ENCODE data around the gene CASQ2. TPM values are rescaled to one million over a fixed set of nuclear protein-coding genes. Genes with fewer than 3 reads are reported as not detected.

The CASQ2 gene
- total and polyA plus RNA-seq, 2 donors (not counting 1 experiment from before 2014, with no cell fraction given) = not detected

- 98% methylated on average over 4 of the region's 5 CpGs for WGBS (ENCODE audit: insufficient coverage)
Observed at GRCh38 chr1:115678141-115678540, 90.4 kb downstream of the CASQ2 start.

GRCh38 chr1:115677565-115677964 is 90.9 kb downstream of the CASQ2 start:
- Histone ChIP-seq H3K4me1 (ENCODE audit: control insufficient read depth in 2 of 2, insufficient read depth in 2 of 2, low read length in 2 of 2) (no peaks in the 10 kb centered on the region), H3K36me3 (replicated peaks in 1 of 2; ENCODE audit: control extremely low read depth in 1 of 2, control insufficient read depth in 1 of 2, extremely low read depth in 1 of 2, insufficient read depth in 2 of 2, low read length in 1 of 2) (no peaks in the 10 kb centered on the region), H3K27ac (ENCODE audit: low read length in 2 of 2) (no peak overlapping the region), H3K27me3 (replicated peaks in 1 of 4; ENCODE audit: control extremely low read depth in 1 of 4, control insufficient read depth in 3 of 4, insufficient read depth in 4 of 4, low read length in 3 of 4) (no peaks in the 10 kb centered on the region), H3K4me2 (replicated peaks; ENCODE audit: low read depth, low read length, poor library complexity, severe bottlenecking) (no peak overlapping the region), H3K9me3 (ENCODE audit: control extremely low read depth in 1 of 3, control insufficient read depth in 2 of 3, insufficient read depth in 1 of 3, low read length in 2 of 3) (no peaks in the 10 kb centered on the region), H2AFZ (ENCODE audit: insufficient read depth, low read depth, low read length, poor library complexity, severe bottlenecking) (no peak overlapping the region), H3K79me2 (ENCODE audit: control insufficient read depth, insufficient read depth, low read length) (no peaks in the 10 kb centered on the region), H3K4me3 (ENCODE audit: control extremely low read depth in 1 of 5, extremely low read depth in 1 of 5, insufficient read depth in 1 of 5, low read depth in 2 of 5, low read length in 4 of 5) (no peak overlapping the region), H4K20me1 (ENCODE audit: control insufficient read depth, insufficient read depth, low read length, poor library complexity, severe bottlenecking) (no peaks in the 10 kb centered on the region), H3K9ac (ENCODE audit: low read length) (no peak overlapping the region)
- DNase-seq (no peak), ATAC-seq (ENCODE audit: low read depth) (no peak)
- ChIA-PET CTCF (no interaction called here), POLR2A (no interaction called here)
- H3K4me1 Mint-ChIP-seq = peaks cover 11% of the 10 kb centered on the region
- H3K9me3 Mint-ChIP-seq (ENCODE audit: insufficient read depth) = no peaks in the 10 kb centered on the region
- H3K27ac Mint-ChIP-seq = no peak overlapping the region
- no peak for TF ChIP-seq EZH2 (IDR thresholded peaks at IDR 0.05; ENCODE audit: borderline replicate concordance, insufficient read depth, low read depth, low read length, poor library complexity, severe bottlenecking)
- no peak for TF ChIP-seq CTCF (IDR thresholded peaks at IDR 0.05)
- 100% methylated on average over 1 of the region's 1 CpG for WGBS (ENCODE audit: insufficient coverage)
- intact Hi-C loops (cut with micrococcal nuclease) = no loop called here
- no peaks in the 10 kb centered on the region for H3K27me3 Mint-ChIP-seq
- H3K4me3 Mint-ChIP-seq = no peak overlapping the region

More at GRCh38 chr1:115678141-115678540, 90.4 kb downstream of the CASQ2 start:
- Histone ChIP-seq H3K4me1 (ENCODE audit: control insufficient read depth in 2 of 2, insufficient read depth in 2 of 2, low read length in 2 of 2) (no peaks in the 10 kb centered on the region), H3K9ac (ENCODE audit: low read length) (no peak overlapping the region), H3K4me3 (ENCODE audit: control extremely low read depth in 1 of 5, extremely low read depth in 1 of 5, insufficient read depth in 1 of 5, low read depth in 2 of 5, low read length in 4 of 5) (no peak overlapping the region), H3K27ac (ENCODE audit: low read length in 2 of 2) (no peak overlapping the region), H2AFZ (ENCODE audit: insufficient read depth, low read depth, low read length, poor library complexity, severe bottlenecking) (no peak overlapping the region), H4K20me1 (ENCODE audit: control insufficient read depth, insufficient read depth, low read length, poor library complexity, severe bottlenecking) (no peaks in the 10 kb centered on the region), H3K9me3 (ENCODE audit: control extremely low read depth in 1 of 3, control insufficient read depth in 2 of 3, insufficient read depth in 1 of 3, low read length in 2 of 3) (no peaks in the 10 kb centered on the region), H3K36me3 (replicated peaks in 1 of 2; ENCODE audit: control extremely low read depth in 1 of 2, control insufficient read depth in 1 of 2, extremely low read depth in 1 of 2, insufficient read depth in 2 of 2, low read length in 1 of 2) (no peaks in the 10 kb centered on the region), H3K27me3 (replicated peaks in 1 of 4; ENCODE audit: control extremely low read depth in 1 of 4, control insufficient read depth in 3 of 4, insufficient read depth in 4 of 4, low read length in 3 of 4) (no peaks in the 10 kb centered on the region), H3K4me2 (replicated peaks; ENCODE audit: low read depth, low read length, poor library complexity, severe bottlenecking) (no peak overlapping the region), H3K79me2 (ENCODE audit: control insufficient read depth, insufficient read depth, low read length) (no peaks in the 10 kb centered on the region)
- no peak for DNase-seq
- H3K27ac Mint-ChIP-seq = no peak overlapping the region
- H3K9me3 Mint-ChIP-seq (ENCODE audit: insufficient read depth) = no peaks in the 10 kb centered on the region
- POLR2A ChIA-PET = no interaction called here
- TF ChIP-seq EZH2 (IDR thresholded peaks at IDR 0.05; ENCODE audit: borderline replicate concordance, insufficient read depth, low read depth, low read length, poor library complexity, severe bottlenecking) (no peak), CTCF (IDR thresholded peaks at IDR 0.05) (no peak)
- no peak overlapping the region for H3K4me3 Mint-ChIP-seq
- CTCF ChIA-PET = no interaction called here
- no peak for ATAC-seq (ENCODE audit: low read depth)
- H3K4me1 Mint-ChIP-seq = peaks cover 11% of the 10 kb centered on the region
- H3K27me3 Mint-ChIP-seq = no peaks in the 10 kb centered on the region
- intact Hi-C loops (cut with micrococcal nuclease) = no loop called here
